Measurements from ENCODE around the gene MCTP1.

- TF ChIP-seq EP300 (IDR thresholded peaks at IDR 0.05): no peak
- TF ChIP-seq CTCF (IDR thresholded peaks at IDR 0.05): no peak
- TF ChIP-seq POLR2AphosphoS5 (IDR thresholded peaks at IDR 0.05): no peak
These were observed 13.8 kb upstream of the MCTP1 start for GRCh38 chr5:95298651-95299050.

Measured in esophagus muscularis mucosa (tissue), 4 donors.